H9 (cell line): ENCODE results near the gene CABCOCO1. TPM values are rescaled to one million over a fixed set of nuclear protein-coding genes. Genes with fewer than 3 reads are reported as not detected.

ENCODE experiments used
- DNase-seq: peaks from one replicate; pipeline ENCODE4 v3.0.0-alpha.2; 2017
- H2AFZ ChIP-seq: one replicate; pipeline ENCODE4 v1.6.1; 2013; ENCODE audit warnings: mild to moderate bottlenecking, low read length, control low read depth, moderate library complexity
- H2AK5ac ChIP-seq: 2 replicates; pipeline ENCODE4 v1.6.1; 2013; ENCODE audit warnings: low read length, control low read depth, mixed read lengths; ENCODE audit not compliant: insufficient read length
- H2BK120ac ChIP-seq: one replicate; pipeline ENCODE4 v1.6.1; 2013; ENCODE audit warnings: low read depth, mild to moderate bottlenecking, low read length, control low read depth, inconsistent platforms; ENCODE audit not compliant: poor library complexity, severe bottlenecking
- H2BK12ac ChIP-seq: 2 replicates; pipeline ENCODE4 v1.6.1; 2013; ENCODE audit warnings: low read length, control low read depth, mixed read lengths, low read depth; ENCODE audit not compliant: insufficient read length
- H2BK15ac ChIP-seq: 2 replicates; pipeline ENCODE4 v1.6.1; 2013; ENCODE audit warnings: low read depth, low read length, control low read depth
- H2BK20ac ChIP-seq: one replicate; pipeline ENCODE4 v1.6.1; 2013; ENCODE audit warnings: low read depth, mild to moderate bottlenecking, low read length, control low read depth, inconsistent platforms; ENCODE audit not compliant: poor library complexity, severe bottlenecking
- H2BK5ac ChIP-seq: 2 replicates; pipeline ENCODE4 v1.6.1; 2013; ENCODE audit warnings: low read length, control low read depth, mixed read lengths; ENCODE audit not compliant: insufficient read length
- H3K14ac ChIP-seq: 2 replicates; pipeline ENCODE4 v1.6.1; 2013; ENCODE audit warnings: low read length, control low read depth; ENCODE audit not compliant: insufficient read depth
- H3K18ac ChIP-seq: 2 replicates; pipeline ENCODE4 v1.6.1; 2013; ENCODE audit warnings: low read depth, mild to moderate bottlenecking, mixed read lengths, low read length, control low read depth; ENCODE audit not compliant: insufficient read length
- H3K23ac ChIP-seq: 2 replicates; pipeline ENCODE4 v1.6.1; 2013; ENCODE audit warnings: low read length, control low read depth, mixed read lengths, low read depth; ENCODE audit not compliant: insufficient read length
- H3K23me2 ChIP-seq: 2 replicates; pipeline ENCODE4 v1.6.1; 2013; ENCODE audit warnings: low read depth, mild to moderate bottlenecking, mixed read lengths, low read length, control low read depth; ENCODE audit not compliant: insufficient read length, poor library complexity, severe bottlenecking
- H3K27ac ChIP-seq: 2 replicates; pipeline ENCODE4 v1.5.1; 2013; ENCODE audit warnings: low read length, control low read depth, mixed read lengths, low read depth; ENCODE audit not compliant: insufficient read length
- H3K27me3 ChIP-seq: 2 replicates; pipeline ENCODE4 v1.6.1; 2013; ENCODE audit warnings: low read length, control low read depth, inconsistent platforms; ENCODE audit not compliant: insufficient read depth
- H3K4ac ChIP-seq: 2 replicates; pipeline ENCODE4 v1.6.1; 2013; ENCODE audit warnings: low read depth, mild to moderate bottlenecking, control low read depth, inconsistent platforms, low read length, moderate library complexity
- H3K4me1 ChIP-seq: 2 replicates; pipeline ENCODE4 v1.6.1; 2013; ENCODE audit warnings: low read length, control low read depth, inconsistent platforms; ENCODE audit not compliant: insufficient read depth
- H3K4me2 ChIP-seq: 2 replicates; pipeline ENCODE4 v1.6.1; 2013; ENCODE audit warnings: low read length, control low read depth, mixed read lengths; ENCODE audit not compliant: insufficient read length, insufficient read depth
- H3K56ac ChIP-seq: 2 replicates; pipeline ENCODE4 v1.6.1; 2013; ENCODE audit warnings: low read depth, mild to moderate bottlenecking, mixed read lengths, low read length, control low read depth; ENCODE audit not compliant: insufficient read length
- H3K79me1 ChIP-seq: 2 replicates; pipeline ENCODE4 v1.6.1; 2013; ENCODE audit warnings: low read depth, mild to moderate bottlenecking, moderate library complexity, low read length, control low read depth, inconsistent platforms; ENCODE audit not compliant: insufficient read depth, poor library complexity, severe bottlenecking
- H3K79me2 ChIP-seq: 2 replicates; pipeline ENCODE4 v1.6.1; 2013; ENCODE audit warnings: low read length, control low read depth, inconsistent platforms; ENCODE audit not compliant: insufficient read depth
- H3K9ac ChIP-seq: 2 replicates; pipeline ENCODE4 v1.6.1; 2013; ENCODE audit warnings: low read length, control low read depth, mixed read lengths; ENCODE audit not compliant: insufficient read length; ENCODE audit errors: extremely low read depth
- H3K9me3 ChIP-seq: one replicate; pipeline ENCODE4 v1.6.1; 2013; ENCODE audit warnings: low read depth, low read length, inconsistent platforms; ENCODE audit not compliant: control insufficient read depth
- H3T11ph ChIP-seq: one replicate; pipeline ENCODE4 v1.6.1; 2013; ENCODE audit warnings: mild to moderate bottlenecking, low read length, control low read depth, inconsistent platforms
- H4K20me1 ChIP-seq: one replicate; pipeline ENCODE4 v1.6.1; 2013; ENCODE audit not compliant: control insufficient read depth, insufficient read length, insufficient read depth
- H4K5ac ChIP-seq: 2 replicates; pipeline ENCODE4 v1.6.1; 2013; ENCODE audit warnings: low read depth, mild to moderate bottlenecking, mixed read lengths, low read length, control low read depth; ENCODE audit not compliant: insufficient read length
- H4K8ac ChIP-seq: replicated peaks from 2 replicates; pipeline ENCODE4 v1.6.1; 2013; ENCODE audit warnings: low read length, control low read depth, mixed read lengths, low read depth; ENCODE audit not compliant: insufficient read length
- H4K91ac ChIP-seq: 2 replicates; pipeline ENCODE4 v1.6.1; 2013; ENCODE audit warnings: low read depth, mild to moderate bottlenecking, moderate library complexity, mixed read lengths, low read length, control low read depth; ENCODE audit not compliant: insufficient read length
- H3K27ac Mint-ChIP-seq, 3 experiments: 2 replicates in 2 of 3; 3 replicates in 1 of 3; pipeline ENCODE4 v1.8.0; 2020 to 2021; ENCODE audit warnings: mixed read lengths in 3 of 3, mild to moderate bottlenecking in 1 of 3, moderate library complexity in 1 of 3
- H3K27me3 Mint-ChIP-seq: 2 replicates; pipeline ENCODE4 v1.8.0; 2021; ENCODE audit warnings: low read depth, mild to moderate bottlenecking, moderate library complexity, mixed read lengths
- H3K36me3 Mint-ChIP-seq, 3 experiments: 2 replicates in 2 of 3; 3 replicates in 1 of 3; pipeline ENCODE4 v1.8.0; 2020 to 2021; ENCODE audit warnings: low read depth in 3 of 3, mixed read lengths in 3 of 3; ENCODE audit not compliant: insufficient read depth in 1 of 3
- H3K4me1 Mint-ChIP-seq, 2 experiments: 2 replicates each; pipeline ENCODE4 v1.8.0; 2020; ENCODE audit warnings: mixed read lengths in 2 of 2
- H3K4me3 Mint-ChIP-seq, 2 experiments: 2 replicates in 1 of 2; 3 replicates in 1 of 2; pipeline ENCODE4 v1.8.0; 2020 to 2021; ENCODE audit warnings: mild to moderate bottlenecking in 2 of 2, mixed read lengths in 2 of 2, moderate library complexity in 1 of 2
- H3K9me3 Mint-ChIP-seq, 2 experiments: 2 replicates in 1 of 2; 3 replicates in 1 of 2; pipeline ENCODE4 v1.8.0; 2020; ENCODE audit warnings: mild to moderate bottlenecking in 2 of 2, mixed read lengths in 2 of 2, moderate library complexity in 1 of 2
- CTCF ChIP-seq: fragments of 200-600 bp; sonication (generic); conservative IDR thresholded peaks from 3 replicates; pipeline ENCODE4 v1.8.0; 2021; ENCODE audit warnings: antibody characterized with exemption, mild to moderate bottlenecking
- WGBS: extraction: QIAGEN DNeasy Blood & Tissue Kit; methylation state at CpG from one replicate; pipeline ENCODE4 v1.1.7; 2013; ENCODE audit warnings: missing lambda C conversion rate, low lambda C conversion rate, mixed read lengths; ENCODE audit not compliant: insufficient read length; ENCODE audit errors: extremely low coverage; 5-methylcytosine and 5-hydroxymethylcytosine counted together
- total RNA-seq: library from RNA; stranded (reverse); gene quantifications from 2 replicates; pipeline ENCODE4 v1.2.1, GENCODE V29; 2021

Gene CABCOCO1
- total RNA-seq, 1 experiment from 2014 or later, result not detected

GRCh38 chr10:61775111-61775510 is 112.4 kb downstream of the CABCOCO1 start:
- Histone ChIP-seq H2BK120ac (no peak overlapping the region), H3K4me2 (no peak overlapping the region), H4K20me1 (no peaks in the 10 kb centered on the region), H2BK15ac (no peak overlapping the region), H3K27me3 (no peaks in the 10 kb centered on the region), H4K8ac (no peak overlapping the region), H3K4ac (no peak overlapping the region), H3K18ac (no peak overlapping the region), H3K23me2 (no peaks in the 10 kb centered on the region), H3K9me3 (no peaks in the 10 kb centered on the region), H3K4me1 (no peaks in the 10 kb centered on the region), H3K9ac (no peak overlapping the region), H3K14ac (no peak overlapping the region), H3K56ac (no peak overlapping the region), H3K23ac (no peak overlapping the region), H2BK5ac (no peak overlapping the region), H4K5ac (no peak overlapping the region), H4K91ac (no peak overlapping the region), H3K79me1 (no peaks in the 10 kb centered on the region), H3K27ac (no peak overlapping the region), H3T11ph (no peak overlapping the region), H2BK12ac (no peak overlapping the region), H3K79me2 (no peaks in the 10 kb centered on the region), H2AK5ac (no peak overlapping the region), H2AFZ (no peak overlapping the region), H2BK20ac (no peak overlapping the region)
- no peak for DNase-seq
- Mint-ChIP-seq H3K36me3 (no peaks in the 10 kb centered on the region; a peak in 1 of 7 replicates), H3K27me3 (no peaks in the 10 kb centered on the region), H3K9me3 (no peaks in the 10 kb centered on the region; a peak in 1 of 5 replicates), H3K4me1 (peaks cover 7 to 9% of the 10 kb centered on the region in 2 experiments), H3K27ac (no peak overlapping the region), H3K4me3 (no peak overlapping the region)
- no peak for TF ChIP-seq CTCF
- WGBS, result no CpG with 5 or more reads among the region's 2 CpGs
